SK-N-SH treated with all-trans-retinoic acid at 6 μM for 48 hours (cell line): ENCODE measurements around the gene ZNF789.

Experiments
- ARNTL ChIP-seq: fragments of 450-650 bp; formaldehyde crosslinking; IDR thresholded peaks from 2 replicates; pipeline ENCODE4 v1.5.0; 2020; ENCODE audit warnings: low read depth, mild to moderate bottlenecking, moderate library complexity, borderline replicate concordance
- CSDC2 ChIP-seq: fragments of 250-450 bp; sonication (Bioruptor Pico); IDR thresholded peaks from 2 replicates; pipeline ENCODE4 v1.5.0; 2020; ENCODE audit warnings: mild to moderate bottlenecking, moderate library complexity
- CSRNP3 ChIP-seq: fragments of 250-450 bp; sonication (Bioruptor Pico); IDR thresholded peaks from 2 replicates; pipeline ENCODE4 v1.5.1; 2021; ENCODE audit warnings: mild to moderate bottlenecking, moderate library complexity
- GLIS3 ChIP-seq: fragments of 250-450 bp; sonication (Bioruptor Pico); IDR thresholded peaks from 2 replicates; pipeline ENCODE4 v1.5.0; 2020; ENCODE audit warnings: mild to moderate bottlenecking, moderate library complexity
- PATZ1 ChIP-seq: fragments of 250-450 bp; sonication (Bioruptor Pico); IDR thresholded peaks from 2 replicates; pipeline ENCODE4 v1.8.0; 2020; ENCODE audit warnings: mild to moderate bottlenecking, moderate library complexity, borderline replicate concordance
- PPARA ChIP-seq: fragments of 250-450 bp; sonication (Bioruptor Pico); IDR thresholded peaks from 2 replicates; pipeline ENCODE4 v1.5.0; 2020; ENCODE audit warnings: mild to moderate bottlenecking, borderline replicate concordance
- RARB ChIP-seq: fragments of 250-450 bp; sonication (Bioruptor Pico); IDR thresholded peaks from 2 replicates; pipeline ENCODE4 v1.8.0; 2021; ENCODE audit warnings: mild to moderate bottlenecking, moderate library complexity
- TOX ChIP-seq: fragments of 250-450 bp; sonication (Bioruptor Pico); IDR thresholded peaks from 2 replicates; pipeline ENCODE4 v1.8.0; 2021; ENCODE audit warnings: mild to moderate bottlenecking, moderate library complexity, borderline replicate concordance
- TSHZ2 ChIP-seq: fragments of 250-450 bp; sonication (Bioruptor Pico); IDR thresholded peaks from 2 replicates; pipeline ENCODE4 v1.5.0; 2020; ENCODE audit warnings: mild to moderate bottlenecking, moderate library complexity

- no peak for TF ChIP-seq PATZ1 (CRISPR knock-in tag)
- TF ChIP-seq CSDC2 (CRISPR knock-in tag) = no peak
- TF ChIP-seq ARNTL = no peak
- no peak for TF ChIP-seq RARB (CRISPR knock-in tag)
- TF ChIP-seq GLIS3 = no peak
- TF ChIP-seq TSHZ2 (CRISPR knock-in tag) = no peak
- no peak for TF ChIP-seq PPARA (CRISPR knock-in tag)
- TF ChIP-seq CSRNP3 (CRISPR knock-in tag) = no peak
- no peak for TF ChIP-seq TOX (CRISPR knock-in tag)
Measured at GRCh38 chr7:99485094-99485493, 12.4 kb downstream of the ZNF789 start.
